ENCODE measurements around the gene NGRN.

- TF ChIP-seq CTCF (conservative IDR thresholded peaks at IDR 0.05) (no peak), EZH2 (IDR thresholded peaks at IDR 0.05; ENCODE audit: low read depth) (no peak)
Observed at GRCh38 chr15:90271459-90272166, 6.1 kb downstream of the NGRN start.
